ENCODE results near the gene DCD.

DNA sequence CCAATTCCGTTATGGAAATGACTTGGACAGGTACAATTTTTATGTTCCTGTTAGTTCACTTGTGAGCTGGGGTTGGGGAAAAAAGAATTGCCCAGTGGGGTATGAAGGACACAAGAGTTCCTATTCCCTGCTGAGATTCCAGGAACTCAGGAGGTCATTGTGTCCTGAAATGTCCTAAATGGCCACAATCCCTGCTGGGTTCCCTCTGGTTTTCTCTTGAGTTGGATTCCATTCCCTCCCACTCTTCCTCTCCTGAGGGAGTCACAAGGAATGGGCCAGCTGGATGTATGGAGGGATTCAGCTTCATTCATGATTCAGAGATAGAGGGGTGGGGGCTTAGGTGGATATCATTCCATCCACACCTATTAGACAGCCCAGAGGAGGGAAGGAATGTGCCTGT, 34.5 kb upstream of the DCD start:
- TF ChIP-seq, protein P1, sequence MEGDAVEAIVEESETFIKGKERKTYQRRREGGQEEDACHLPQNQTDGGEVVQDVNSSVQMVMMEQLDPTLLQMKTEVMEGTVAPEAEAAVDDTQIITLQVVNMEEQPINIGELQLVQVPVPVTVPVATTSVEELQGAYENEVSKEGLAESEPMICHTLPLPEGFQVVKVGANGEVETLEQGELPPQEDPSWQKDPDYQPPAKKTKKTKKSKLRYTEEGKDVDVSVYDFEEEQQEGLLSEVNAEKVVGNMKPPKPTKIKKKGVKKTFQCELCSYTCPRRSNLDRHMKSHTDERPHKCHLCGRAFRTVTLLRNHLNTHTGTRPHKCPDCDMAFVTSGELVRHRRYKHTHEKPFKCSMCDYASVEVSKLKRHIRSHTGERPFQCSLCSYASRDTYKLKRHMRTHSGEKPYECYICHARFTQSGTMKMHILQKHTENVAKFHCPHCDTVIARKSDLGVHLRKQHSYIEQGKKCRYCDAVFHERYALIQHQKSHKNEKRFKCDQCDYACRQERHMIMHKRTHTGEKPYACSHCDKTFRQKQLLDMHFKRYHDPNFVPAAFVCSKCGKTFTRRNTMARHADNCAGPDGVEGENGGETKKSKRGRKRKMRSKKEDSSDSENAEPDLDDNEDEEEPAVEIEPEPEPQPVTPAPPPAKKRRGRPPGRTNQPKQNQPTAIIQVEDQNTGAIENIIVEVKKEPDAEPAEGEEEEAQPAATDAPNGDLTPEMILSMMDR (IDR thresholded peaks at IDR 0.05; ENCODE audit: extremely low read depth in 1 of 2, insufficient read depth in 1 of 2, low read depth in 1 of 2, low read length in 2 of 2), result no peak
- no peak for TF ChIP-seq FOS (IDR thresholded peaks at IDR 0.05; ENCODE audit: borderline replicate concordance, insufficient read depth, low read length)
- TF ChIP-seq POLR2AphosphoS5 (IDR thresholded peaks at IDR 0.05; ENCODE audit: insufficient read depth, low read depth, low read length), result no peak
- no peak for TF ChIP-seq EZH2 (IDR thresholded peaks at IDR 0.05; ENCODE audit: borderline replicate concordance, low read depth, low read length, severe bottlenecking)
- TF ChIP-seq, protein P2, sequence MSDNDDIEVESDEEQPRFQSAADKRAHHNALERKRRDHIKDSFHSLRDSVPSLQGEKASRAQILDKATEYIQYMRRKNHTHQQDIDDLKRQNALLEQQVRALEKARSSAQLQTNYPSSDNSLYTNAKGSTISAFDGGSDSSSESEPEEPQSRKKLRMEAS (IDR thresholded peaks at IDR 0.05; ENCODE audit: insufficient read depth, insufficient read length), result no peak
- no peak for TF ChIP-seq POLR2A (IDR thresholded peaks at IDR 0.05; ENCODE audit: low read depth, low read length)
- no peak for TF ChIP-seq JUN (IDR thresholded peaks at IDR 0.05; ENCODE audit: borderline replicate concordance, insufficient read depth, insufficient read length, low read depth)
- TF ChIP-seq MYC (IDR thresholded peaks at IDR 0.05; ENCODE audit: low read depth, low read length), result no peak
- TF ChIP-seq GATA2 (IDR thresholded peaks at IDR 0.05; ENCODE audit: insufficient read depth, insufficient read length, low read depth, low read length), result no peak

All from endothelial cell of umbilical vein (primary cell).